Esophagus squamous epithelium (tissue), 4 donors: ENCODE data around the gene SCN3A.

Source experiments
- POLR2A ChIP-seq, 4 donors: fragments of 450-650 bp; IDR thresholded peaks; one replicate each; pipeline ENCODE4 v1.6.1; 2017; ENCODE audit warnings: antibody characterized with exemption in 4 of 4, mild to moderate bottlenecking in 4 of 4, moderate library complexity in 3 of 4
- TF ChIP-seq, protein P1 (sequence below), 6 experiments: fragments of 450-650 bp in 4 of 6; fragments of 200-600 bp in 2 of 6; sonication (generic) in 2 of 6; IDR thresholded peaks; one replicate each; pipeline ENCODE4 v1.5.1; 2016 to 2019; ENCODE audit warnings: antibody characterized with exemption in 6 of 6, mild to moderate bottlenecking in 4 of 6, moderate library complexity in 4 of 6

DNA sequence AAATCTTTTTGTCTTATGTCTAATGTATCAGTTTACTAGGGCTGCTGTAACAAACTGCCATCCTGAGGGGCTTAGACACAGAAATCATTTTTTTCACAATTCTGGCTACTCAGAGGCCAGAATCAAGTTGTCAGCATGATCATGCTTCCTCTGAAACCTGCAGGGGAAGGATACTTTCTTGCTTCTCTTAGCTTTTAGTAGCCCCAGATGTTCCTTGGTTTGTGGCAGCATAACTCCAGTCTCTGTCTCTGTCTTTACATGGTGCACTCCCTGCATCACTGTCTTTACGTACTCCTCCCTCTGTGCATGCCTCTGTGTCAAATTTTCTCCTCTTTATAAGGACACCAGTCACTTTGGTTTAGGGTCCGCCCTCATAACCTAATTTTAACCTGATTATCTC is 2.0 kb upstream of the SCN3A start:
- TF ChIP-seq, protein P1, sequence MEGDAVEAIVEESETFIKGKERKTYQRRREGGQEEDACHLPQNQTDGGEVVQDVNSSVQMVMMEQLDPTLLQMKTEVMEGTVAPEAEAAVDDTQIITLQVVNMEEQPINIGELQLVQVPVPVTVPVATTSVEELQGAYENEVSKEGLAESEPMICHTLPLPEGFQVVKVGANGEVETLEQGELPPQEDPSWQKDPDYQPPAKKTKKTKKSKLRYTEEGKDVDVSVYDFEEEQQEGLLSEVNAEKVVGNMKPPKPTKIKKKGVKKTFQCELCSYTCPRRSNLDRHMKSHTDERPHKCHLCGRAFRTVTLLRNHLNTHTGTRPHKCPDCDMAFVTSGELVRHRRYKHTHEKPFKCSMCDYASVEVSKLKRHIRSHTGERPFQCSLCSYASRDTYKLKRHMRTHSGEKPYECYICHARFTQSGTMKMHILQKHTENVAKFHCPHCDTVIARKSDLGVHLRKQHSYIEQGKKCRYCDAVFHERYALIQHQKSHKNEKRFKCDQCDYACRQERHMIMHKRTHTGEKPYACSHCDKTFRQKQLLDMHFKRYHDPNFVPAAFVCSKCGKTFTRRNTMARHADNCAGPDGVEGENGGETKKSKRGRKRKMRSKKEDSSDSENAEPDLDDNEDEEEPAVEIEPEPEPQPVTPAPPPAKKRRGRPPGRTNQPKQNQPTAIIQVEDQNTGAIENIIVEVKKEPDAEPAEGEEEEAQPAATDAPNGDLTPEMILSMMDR (IDR thresholded peaks at IDR 0.05), result no peak
- no peak for TF ChIP-seq POLR2A (IDR thresholded peaks at IDR 0.05)
